ENCODE data around the gene NELL1.
"Not testable (repeated sequence)": the region's sequence is repeated elsewhere in the genome, so short reads cannot be mapped to it uniquely, and the experiment has no call there.

The NELL1 gene

DNA sequence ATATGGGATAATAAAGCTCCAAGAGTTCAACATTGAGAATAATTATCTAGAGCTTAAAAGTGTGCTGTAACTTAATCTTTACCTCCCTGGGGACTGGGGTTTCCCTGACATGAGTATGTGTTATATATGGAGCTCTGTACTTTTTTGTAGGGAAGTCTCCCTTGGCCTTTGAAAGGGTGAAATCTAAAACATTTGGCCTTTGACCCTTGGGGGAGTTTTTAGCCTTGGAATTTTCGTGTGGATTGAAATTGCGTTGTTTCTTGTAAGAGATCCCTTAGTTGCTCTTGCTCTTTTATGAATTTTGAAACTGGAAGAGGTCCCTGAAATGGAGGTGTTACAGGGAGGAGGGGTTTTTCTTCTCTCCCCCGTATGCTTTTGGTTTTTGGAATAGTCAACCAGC is 450.0 kb downstream of the NELL1 start:
- Mint-ChIP-seq H3K36me3 (no peaks in the 10 kb centered on the region), H3K27me3 (no peaks in the 10 kb centered on the region), H3K4me3 (no peak overlapping the region), H3K27ac (no peak overlapping the region), H3K9me3 (no peaks in the 10 kb centered on the region), H3K4me1 (no peaks in the 10 kb centered on the region)
- DNase-seq = no peak
- ATAC-seq (replicated peaks) = no peak

DNA sequence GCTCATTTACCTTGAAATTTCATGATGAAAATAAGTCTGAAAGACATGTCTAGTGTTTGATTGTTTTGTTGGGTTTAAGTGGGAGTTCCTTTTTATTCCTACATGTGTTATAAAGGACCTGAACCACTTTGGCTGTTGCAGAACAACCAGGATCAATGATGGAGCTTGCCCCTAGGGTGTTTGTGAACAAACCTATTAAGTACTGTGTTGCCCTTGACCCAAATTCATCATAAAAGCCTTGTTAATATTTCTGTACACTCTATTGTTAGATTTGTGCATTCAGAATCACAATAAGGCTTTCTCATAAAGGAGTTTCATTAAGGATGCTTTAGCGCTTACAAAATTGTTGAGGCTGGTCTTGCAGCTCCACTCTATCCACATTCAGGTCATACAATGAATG is 452.6 kb downstream of the NELL1 start:
- Mint-ChIP-seq H3K9me3 (no peaks in the 10 kb centered on the region), H3K4me1 (no peaks in the 10 kb centered on the region), H3K27ac (no peak overlapping the region), H3K4me3 (no peak overlapping the region), H3K27me3 (no peaks in the 10 kb centered on the region), H3K36me3 (no peaks in the 10 kb centered on the region)
- ATAC-seq (replicated peaks) (no peak), DNase-seq (no peak)

DNA sequence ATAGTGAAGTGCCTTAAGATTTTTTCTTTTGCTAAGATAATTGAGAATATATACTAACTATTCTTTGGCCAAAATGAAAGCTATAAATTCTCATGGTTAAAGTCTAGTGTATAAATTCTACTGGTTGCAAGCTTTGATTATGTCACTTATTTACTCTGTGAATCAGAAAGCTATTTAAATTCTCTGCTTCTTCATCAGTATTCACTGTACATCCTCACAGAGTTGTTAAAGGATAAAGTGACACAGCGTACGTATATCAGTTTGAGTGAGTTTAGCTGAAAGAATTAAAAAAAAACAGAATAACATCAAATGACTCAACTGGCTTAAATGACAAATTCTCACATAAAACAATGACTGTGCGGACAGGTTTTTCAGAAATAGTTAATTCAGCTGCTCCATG is 453.1 kb downstream of the NELL1 start:
- ATAC-seq (replicated peaks) (no peak), DNase-seq (no peak)
- no peaks in the 10 kb centered on the region for H3K36me3 Mint-ChIP-seq
- H3K27me3 Mint-ChIP-seq = no peaks in the 10 kb centered on the region
- no peaks in the 10 kb centered on the region for H3K9me3 Mint-ChIP-seq
- no peak overlapping the region for H3K4me3 Mint-ChIP-seq
- H3K4me1 Mint-ChIP-seq = no peaks in the 10 kb centered on the region
- no peak overlapping the region for H3K27ac Mint-ChIP-seq

DNA sequence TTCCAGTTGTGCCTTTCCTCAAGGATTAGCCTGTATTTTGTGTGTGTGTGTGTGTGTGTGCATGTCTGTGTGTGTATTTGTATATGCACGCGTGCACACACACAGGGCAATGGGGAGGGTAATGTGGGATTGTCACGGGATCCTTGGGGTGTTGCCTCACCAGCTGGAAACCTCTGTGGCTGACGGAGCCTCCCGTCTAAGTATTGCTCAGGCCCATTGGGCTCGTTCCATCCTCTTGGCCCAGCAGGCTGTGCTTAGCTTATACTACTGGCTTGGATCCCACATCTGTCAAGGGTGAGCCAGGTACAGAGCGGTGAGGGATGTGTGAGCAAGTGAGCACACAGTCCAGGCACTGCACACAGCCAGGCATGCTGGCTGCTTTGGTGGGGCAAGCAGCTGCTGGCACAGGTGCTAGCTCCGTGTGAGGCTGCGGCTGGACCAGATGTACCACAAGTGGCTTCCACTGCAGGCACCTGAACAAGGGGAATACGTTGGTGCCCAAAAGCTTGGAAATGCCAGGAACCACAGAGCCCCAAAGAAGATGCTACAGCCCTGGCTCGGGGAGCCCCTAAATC is 462.8 kb downstream of the NELL1 start:
- Mint-ChIP-seq H3K4me1 (no peaks in the 10 kb centered on the region), H3K9me3 (peaks cover 2 to 4% of the 10 kb centered on the region in 2 donors), H3K4me3 (no peak overlapping the region), H3K36me3 (no peaks in the 10 kb centered on the region), H3K27ac (no peak overlapping the region), H3K27me3 (no peaks in the 10 kb centered on the region)
- DNase-seq (no peak), ATAC-seq (replicated peaks) (no peak)

DNA sequence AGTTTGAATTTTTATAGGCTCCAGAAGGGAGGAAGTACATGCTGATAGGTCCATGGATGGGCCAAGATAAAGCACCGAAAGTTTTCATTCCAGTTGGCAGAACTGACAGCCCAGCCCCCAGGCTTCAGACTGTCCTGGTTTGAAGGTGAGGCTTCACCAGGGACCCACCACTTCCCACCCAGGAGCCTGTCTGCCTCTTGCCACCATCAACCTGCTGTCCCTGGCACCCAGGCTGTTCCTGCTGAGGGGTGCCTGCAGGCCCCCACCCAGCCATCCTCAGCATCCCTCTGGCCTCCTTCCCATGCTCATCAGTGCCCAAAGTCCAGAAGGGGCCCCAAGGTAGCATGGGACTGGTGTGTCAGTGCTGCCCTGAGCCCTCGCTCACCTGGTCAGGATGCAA is 463.9 kb downstream of the NELL1 start:
- DNase-seq (no peak), ATAC-seq (replicated peaks) (no peak)
- Mint-ChIP-seq H3K9me3 (peaks cover 2 to 4% of the 10 kb centered on the region in 2 donors), H3K36me3 (no peaks in the 10 kb centered on the region), H3K4me3 (no peak overlapping the region), H3K4me1 (no peaks in the 10 kb centered on the region), H3K27me3 (no peaks in the 10 kb centered on the region), H3K27ac (no peak overlapping the region)

DNA sequence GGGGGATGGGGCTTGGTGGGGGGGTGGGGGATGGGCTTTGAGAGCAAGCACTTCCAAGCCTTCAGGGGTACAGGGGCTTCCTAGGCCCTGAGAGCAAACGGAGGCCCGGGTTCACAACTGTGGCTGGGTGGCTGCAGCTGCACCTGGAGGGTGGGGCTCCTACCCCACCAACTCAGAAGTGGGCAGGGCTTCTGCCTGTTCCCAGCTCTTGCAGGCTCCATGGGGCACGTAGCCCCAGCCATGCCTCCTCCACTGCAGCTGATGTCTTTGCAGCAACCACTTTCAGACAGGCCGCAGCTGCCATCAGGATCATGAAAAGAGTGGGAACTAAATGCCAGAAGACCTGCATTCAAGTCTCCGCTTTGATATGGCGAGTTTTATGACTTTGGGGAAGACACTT is 464.3 kb downstream of the NELL1 start:
- no peaks in the 10 kb centered on the region for H3K36me3 Mint-ChIP-seq
- ATAC-seq (replicated peaks) = no peak
- peaks cover 2 to 4% of the 10 kb centered on the region in 2 donors for H3K9me3 Mint-ChIP-seq
- DNase-seq = no peak
- no peaks in the 10 kb centered on the region for H3K27me3 Mint-ChIP-seq
- H3K4me1 Mint-ChIP-seq = no peaks in the 10 kb centered on the region
- H3K27ac Mint-ChIP-seq = no peak overlapping the region
- H3K4me3 Mint-ChIP-seq = no peak overlapping the region

DNA sequence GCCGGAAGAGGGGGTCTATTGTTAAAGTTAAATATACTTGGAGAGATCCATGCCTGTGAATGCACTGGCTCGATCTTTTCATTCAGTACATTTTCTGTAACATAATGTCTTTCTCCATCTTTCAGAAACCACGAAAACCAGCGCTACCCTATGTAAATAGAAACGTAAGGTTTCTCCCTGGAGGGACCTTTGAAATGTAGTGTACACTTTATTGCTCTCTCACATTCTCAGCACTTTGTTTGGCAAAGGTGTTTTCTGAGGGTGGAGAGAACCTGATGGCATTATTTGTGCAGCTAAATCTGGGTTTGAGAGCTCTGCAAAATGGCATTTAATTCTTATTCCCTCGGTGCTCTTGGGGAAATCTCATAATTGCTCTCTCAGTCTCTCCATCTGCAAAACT is 468.4 kb downstream of the NELL1 start:
- Mint-ChIP-seq H3K9me3 (no peaks in the 10 kb centered on the region), H3K27ac (no peak overlapping the region), H3K4me3 (no peak overlapping the region), H3K27me3 (no peaks in the 10 kb centered on the region), H3K4me1 (no peaks in the 10 kb centered on the region), H3K36me3 (no peaks in the 10 kb centered on the region)
- DNase-seq (no peak), ATAC-seq (replicated peaks) (no peak)

DNA sequence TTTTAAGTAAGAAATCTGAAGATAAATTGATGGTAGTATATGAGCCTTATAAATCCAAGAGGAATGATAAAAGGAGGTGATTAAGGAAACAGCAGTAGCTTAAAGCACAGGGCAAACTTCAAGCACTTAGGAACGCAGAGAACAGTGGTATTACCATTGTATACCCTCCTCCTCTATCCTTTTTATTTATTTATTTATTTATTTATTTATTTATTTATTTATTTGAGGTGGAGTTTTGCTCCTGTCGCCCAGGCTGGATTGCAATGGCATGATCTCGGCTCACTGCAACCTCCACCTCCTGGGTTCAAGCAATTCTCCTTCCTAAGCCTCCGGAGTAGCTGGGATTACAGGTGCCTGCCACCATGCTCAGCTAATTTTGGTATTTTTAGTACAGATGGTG is 472.2 kb downstream of the NELL1 start:
- not testable (repeated sequence) for H3K9me3 Mint-ChIP-seq; H3K4me3 Mint-ChIP-seq; H3K27me3 Mint-ChIP-seq; H3K4me1 Mint-ChIP-seq; H3K27ac Mint-ChIP-seq; H3K36me3 Mint-ChIP-seq; DNase-seq; ATAC-seq (replicated peaks)

DNA sequence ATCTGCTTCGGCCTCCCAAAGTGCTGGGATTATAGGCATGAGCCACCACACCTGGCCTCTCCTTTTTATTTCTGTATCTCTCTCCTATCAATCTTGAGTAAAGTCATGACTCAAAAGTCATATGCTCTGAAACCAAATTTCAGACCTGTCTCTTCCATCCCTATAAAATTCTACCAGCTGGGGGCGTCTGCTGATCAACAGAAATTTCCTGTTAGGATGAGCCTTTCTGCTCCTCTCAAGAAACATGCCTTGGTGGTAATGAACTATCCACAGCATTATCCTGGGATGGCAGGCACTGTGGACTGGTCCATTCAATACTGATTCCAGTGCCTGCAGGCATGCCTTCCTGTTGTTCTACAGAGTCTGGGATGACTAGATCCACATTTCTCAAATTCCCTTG is 472.6 kb downstream of the NELL1 start:
- Mint-ChIP-seq H3K4me1 (no peaks in the 10 kb centered on the region), H3K36me3 (no peaks in the 10 kb centered on the region), H3K27me3 (no peaks in the 10 kb centered on the region), H3K27ac (no peak overlapping the region), H3K4me3 (no peak overlapping the region), H3K9me3 (peaks cover 0 to 2% of the 10 kb centered on the region in 2 donors)
- DNase-seq = no peak
- no peak for ATAC-seq (replicated peaks)

DNA sequence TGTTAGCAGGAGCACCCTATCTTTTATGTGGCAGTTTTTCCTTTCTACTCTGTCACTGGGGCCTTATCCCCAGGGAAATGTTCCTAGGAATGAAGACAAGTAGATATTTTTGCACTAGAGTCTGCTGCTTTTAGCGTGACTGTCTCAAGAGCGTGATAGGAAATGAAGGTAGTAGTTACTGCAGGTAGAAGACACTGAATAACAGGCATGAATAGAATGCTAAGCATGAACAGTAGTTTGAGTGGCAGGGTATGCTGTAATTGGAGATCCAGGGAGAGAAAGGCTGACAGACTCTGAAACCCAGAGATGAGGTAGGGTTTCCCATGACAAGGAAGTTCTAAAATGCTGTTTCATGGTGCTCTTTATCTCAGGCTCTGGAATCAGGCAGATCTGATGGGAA is 475.1 kb downstream of the NELL1 start:
- H3K27me3 Mint-ChIP-seq = no peaks in the 10 kb centered on the region
- H3K27ac Mint-ChIP-seq = no peak overlapping the region
- no peaks in the 10 kb centered on the region for H3K4me1 Mint-ChIP-seq
- H3K4me3 Mint-ChIP-seq = no peak overlapping the region
- peaks cover under 1 to 4% of the 10 kb centered on the region in 2 donors for H3K9me3 Mint-ChIP-seq
- no peaks in the 10 kb centered on the region for H3K36me3 Mint-ChIP-seq
- no peak for ATAC-seq (replicated peaks)
- DNase-seq = no peak

DNA sequence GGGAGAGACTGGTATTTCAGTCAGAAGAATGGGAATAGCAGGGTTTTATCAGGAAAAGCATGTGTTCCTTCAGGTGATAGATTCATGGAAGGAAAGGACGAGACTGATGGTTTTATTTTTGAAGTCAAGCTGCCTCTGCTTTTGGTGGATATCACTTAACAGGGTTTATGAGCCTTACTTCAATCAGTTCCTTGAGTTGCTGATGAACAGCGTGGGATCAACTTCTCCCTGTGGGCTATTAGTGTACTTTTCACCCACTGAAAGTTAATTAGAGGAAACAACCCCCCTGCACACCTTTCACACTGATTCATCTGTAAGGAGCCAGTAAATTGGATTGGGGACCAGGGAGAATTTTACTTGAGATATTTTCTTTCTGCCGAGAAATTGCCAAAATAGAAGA is 479.0 kb downstream of the NELL1 start:
- no peak for ATAC-seq (replicated peaks)

DNA sequence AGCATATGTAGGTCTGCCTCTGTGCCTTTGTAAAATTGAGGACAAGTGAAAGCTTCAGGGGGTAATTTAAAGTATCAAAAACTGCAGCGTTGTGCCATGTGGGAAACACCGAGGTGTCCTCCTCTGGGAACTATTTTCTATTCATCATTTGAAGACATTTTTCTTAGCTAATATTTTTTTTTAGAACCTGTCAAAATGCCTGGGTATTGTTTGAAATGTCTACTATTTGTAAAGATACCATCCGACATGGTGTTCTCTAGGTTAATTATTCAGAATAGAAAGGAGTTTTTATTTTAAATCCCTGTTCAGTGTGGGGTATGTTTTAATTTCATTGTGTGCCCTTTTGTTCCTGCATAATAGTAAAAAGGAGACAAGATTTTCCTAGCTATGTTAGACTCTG is 490.8 kb downstream of the NELL1 start:
- DNase-seq (no peak), ATAC-seq (replicated peaks) (no peak)
- H3K36me3 Mint-ChIP-seq = no peaks in the 10 kb centered on the region
- H3K27me3 Mint-ChIP-seq = no peaks in the 10 kb centered on the region
- H3K4me3 Mint-ChIP-seq = no peak overlapping the region
- H3K4me1 Mint-ChIP-seq = no peaks in the 10 kb centered on the region
- no peak overlapping the region for H3K27ac Mint-ChIP-seq
- no peaks in the 10 kb centered on the region for H3K9me3 Mint-ChIP-seq

More for the DNA sequence above, 479.0 kb downstream of the NELL1 start:
- Mint-ChIP-seq H3K4me3 (no peak overlapping the region), H3K27ac (no peak overlapping the region), H3K36me3 (no peaks in the 10 kb centered on the region), H3K4me1 (no peaks in the 10 kb centered on the region), H3K9me3 (peaks cover 8 to 9% of the 10 kb centered on the region in 2 donors), H3K27me3 (no peaks in the 10 kb centered on the region)
- DNase-seq = no peak

DNA sequence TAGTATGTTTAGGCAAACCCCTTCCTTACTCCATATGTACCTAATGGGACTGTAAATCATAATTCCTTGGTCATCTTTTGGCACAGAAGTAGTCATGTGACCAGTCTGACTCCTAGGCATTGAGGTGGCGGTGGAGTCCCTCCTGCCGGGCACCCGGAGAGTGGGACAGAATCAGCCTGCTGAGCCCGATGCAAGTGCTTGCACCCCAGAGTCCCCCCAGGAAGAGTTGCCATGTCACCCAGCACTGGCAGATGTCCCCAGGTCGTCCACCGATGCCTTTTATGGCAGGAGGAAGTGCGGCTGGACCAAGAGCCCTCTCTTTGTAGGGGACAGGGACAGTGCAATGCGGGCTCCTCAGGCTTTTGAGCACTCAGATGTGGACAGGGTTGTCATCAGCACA is 500.3 kb downstream of the NELL1 start:
- H3K4me1 Mint-ChIP-seq = no peaks in the 10 kb centered on the region
- peaks cover 0 to 2% of the 10 kb centered on the region in 2 donors for H3K9me3 Mint-ChIP-seq
- no peaks in the 10 kb centered on the region for H3K27me3 Mint-ChIP-seq
- H3K36me3 Mint-ChIP-seq = no peaks in the 10 kb centered on the region
- no peak overlapping the region for H3K4me3 Mint-ChIP-seq
- DNase-seq (no peak), ATAC-seq (replicated peaks) (no peak)
- no peak overlapping the region for H3K27ac Mint-ChIP-seq

DNA sequence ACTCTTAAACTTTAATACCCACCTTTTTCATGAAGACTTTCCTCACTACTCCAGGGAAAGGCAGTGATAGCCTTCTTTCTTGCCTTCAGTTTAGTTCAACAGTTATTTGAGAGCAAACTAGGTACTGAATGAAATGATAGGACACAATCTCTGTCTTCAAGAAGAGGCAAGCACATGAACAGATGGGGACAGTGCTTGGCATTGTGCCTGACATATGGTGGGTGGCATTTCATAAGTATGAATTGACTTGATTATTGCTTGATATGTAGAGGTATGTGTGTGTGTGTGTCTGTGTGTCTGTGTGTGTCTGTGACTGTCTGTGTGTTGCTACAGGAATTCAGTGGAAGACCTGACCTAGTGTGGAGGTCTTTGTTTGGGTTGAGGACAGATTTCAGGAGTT is 504.1 kb downstream of the NELL1 start:
- H3K27me3 Mint-ChIP-seq = no peaks in the 10 kb centered on the region
- ATAC-seq (replicated peaks) (no peak), DNase-seq (no peak)
- H3K4me1 Mint-ChIP-seq = no peaks in the 10 kb centered on the region
- H3K4me3 Mint-ChIP-seq = no peak overlapping the region
- peaks cover 0 to 4% of the 10 kb centered on the region in 2 donors for H3K9me3 Mint-ChIP-seq
- no peak overlapping the region for H3K27ac Mint-ChIP-seq
- H3K36me3 Mint-ChIP-seq = no peaks in the 10 kb centered on the region

DNA sequence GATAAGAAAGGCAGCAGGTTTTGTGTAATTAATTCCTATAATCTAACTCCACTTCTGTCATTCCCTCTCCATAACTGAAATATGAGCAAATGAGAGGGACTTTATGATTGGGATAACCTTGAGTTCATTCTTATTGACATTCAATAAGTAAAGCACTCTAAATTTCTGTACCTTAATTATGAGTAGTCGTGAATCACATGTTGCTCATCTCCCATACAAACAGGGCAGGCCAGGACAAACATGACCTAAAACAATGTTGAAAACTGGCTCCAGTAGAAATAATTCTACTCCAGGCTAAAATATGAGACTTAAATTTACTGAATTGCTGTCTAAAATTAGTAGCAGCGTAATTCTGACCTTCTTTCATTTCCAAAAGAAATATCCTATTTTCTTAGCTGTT is 505.4 kb downstream of the NELL1 start:
- Mint-ChIP-seq H3K36me3 (no peaks in the 10 kb centered on the region), H3K9me3 (peaks cover 0 to 2% of the 10 kb centered on the region in 2 donors), H3K27ac (no peak overlapping the region), H3K4me1 (no peaks in the 10 kb centered on the region), H3K27me3 (no peaks in the 10 kb centered on the region), H3K4me3 (no peak overlapping the region)
- ATAC-seq (replicated peaks) (no peak), DNase-seq (no peak)

DNA sequence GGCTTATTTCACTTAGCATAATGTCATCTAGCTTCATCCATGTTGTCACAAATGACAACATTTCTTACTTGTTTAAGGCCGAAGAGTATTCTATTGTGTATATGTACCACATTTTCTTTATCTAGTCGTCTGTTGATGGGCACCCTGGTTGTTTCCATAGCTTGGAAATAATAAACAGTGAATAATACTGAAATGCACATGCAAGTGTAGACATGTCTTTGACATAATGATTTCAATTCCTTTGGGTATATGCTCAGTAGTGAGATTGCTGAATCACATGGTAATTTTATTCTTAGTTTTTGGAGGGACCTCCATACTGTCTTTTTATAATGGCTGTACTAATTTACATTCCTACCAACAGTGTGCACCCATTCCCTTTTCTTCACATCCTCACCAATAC is 508.0 kb downstream of the NELL1 start:
- ATAC-seq (replicated peaks) (no peak), DNase-seq (no peak)
- H3K36me3 Mint-ChIP-seq = no peaks in the 10 kb centered on the region

More for the DNA sequence above, 508.0 kb downstream of the NELL1 start:
- Mint-ChIP-seq H3K27ac (no peak overlapping the region), H3K27me3 (no peaks in the 10 kb centered on the region), H3K4me3 (no peak overlapping the region), H3K9me3 (peaks cover 0 to 2% of the 10 kb centered on the region in 2 donors), H3K4me1 (no peaks in the 10 kb centered on the region)
